Measurements from ENCODE around the gene SHOC2. TPM values are rescaled to one million over a fixed set of nuclear protein-coding genes. Genes with fewer than 3 reads are reported as not detected.

Gene SHOC2
- polyA plus RNA-seq, 3 donors, result 13.9 to 69.9 (median 68.9) TPM

DNA sequence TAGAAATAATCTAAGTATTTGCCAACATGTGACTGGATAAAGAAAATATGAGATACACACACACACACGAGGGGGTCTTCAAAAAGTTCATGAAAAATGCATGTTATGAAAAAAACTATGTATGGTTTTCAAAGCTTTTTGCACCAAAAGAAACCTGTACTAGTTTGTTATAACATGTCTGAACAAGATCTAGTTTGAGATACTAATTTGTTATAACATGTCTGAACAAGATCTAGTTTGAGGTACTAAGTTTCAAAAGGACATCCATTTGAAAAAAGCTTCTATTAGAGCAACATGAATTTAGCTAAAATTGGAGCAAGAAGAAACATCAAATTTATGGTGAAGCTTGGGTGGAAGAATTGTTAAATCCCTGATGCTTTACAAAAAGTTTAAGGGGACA is 137.6 kb downstream of the SHOC2 start:
- intact Hi-C loops (cut with micrococcal nuclease), result no loop called here
- H3K27me3 ChIP-seq (ENCODE audit: control insufficient read depth in 2 of 2, insufficient read depth in 2 of 2, low read length in 2 of 2), result no peaks in the 10 kb centered on the region
- TF ChIP-seq, protein P1, sequence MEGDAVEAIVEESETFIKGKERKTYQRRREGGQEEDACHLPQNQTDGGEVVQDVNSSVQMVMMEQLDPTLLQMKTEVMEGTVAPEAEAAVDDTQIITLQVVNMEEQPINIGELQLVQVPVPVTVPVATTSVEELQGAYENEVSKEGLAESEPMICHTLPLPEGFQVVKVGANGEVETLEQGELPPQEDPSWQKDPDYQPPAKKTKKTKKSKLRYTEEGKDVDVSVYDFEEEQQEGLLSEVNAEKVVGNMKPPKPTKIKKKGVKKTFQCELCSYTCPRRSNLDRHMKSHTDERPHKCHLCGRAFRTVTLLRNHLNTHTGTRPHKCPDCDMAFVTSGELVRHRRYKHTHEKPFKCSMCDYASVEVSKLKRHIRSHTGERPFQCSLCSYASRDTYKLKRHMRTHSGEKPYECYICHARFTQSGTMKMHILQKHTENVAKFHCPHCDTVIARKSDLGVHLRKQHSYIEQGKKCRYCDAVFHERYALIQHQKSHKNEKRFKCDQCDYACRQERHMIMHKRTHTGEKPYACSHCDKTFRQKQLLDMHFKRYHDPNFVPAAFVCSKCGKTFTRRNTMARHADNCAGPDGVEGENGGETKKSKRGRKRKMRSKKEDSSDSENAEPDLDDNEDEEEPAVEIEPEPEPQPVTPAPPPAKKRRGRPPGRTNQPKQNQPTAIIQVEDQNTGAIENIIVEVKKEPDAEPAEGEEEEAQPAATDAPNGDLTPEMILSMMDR (IDR thresholded peaks at IDR 0.05), result no peak
- Mint-ChIP-seq H3K36me3 (no peaks in the 10 kb centered on the region), H3K27me3 (ENCODE audit: low read depth in 3 of 3) (peaks cover 0 to 5% (median 4%) of the 10 kb centered on the region in 3 donors), H3K9me3 (peaks cover 8 to 28% (median 14%) of the 10 kb centered on the region in 7 donors), H3K4me1 (no peaks in the 10 kb centered on the region), H3K4me3 (no peak overlapping the region), H3K27ac (no peak overlapping the region)
- H3K27ac ChIP-seq (ENCODE audit: low read depth in 1 of 2, low read length in 2 of 2), result no peak overlapping the region
- H3K36me3 ChIP-seq (replicated peaks in 1 of 2; ENCODE audit: control insufficient read depth in 1 of 2, insufficient read depth in 2 of 2, low read length in 2 of 2), result no peaks in the 10 kb centered on the region
- WGBS (ENCODE audit: insufficient coverage), result no CpG with 5 or more reads among the region's 1 CpG
- no peak overlapping the region for H3K9ac ChIP-seq (ENCODE audit: insufficient read depth, low read length, poor library complexity, severe bottlenecking)
- H3K4me3 ChIP-seq (replicated peaks in 1 of 3; ENCODE audit: low read depth in 2 of 3, low read length in 3 of 3), result no peak overlapping the region
- no peak overlapping the region for H3K4me2 ChIP-seq (replicated peaks; ENCODE audit: extremely low read depth, low read length, poor library complexity, severe bottlenecking)
- H3K79me2 ChIP-seq (ENCODE audit: insufficient read depth, low read length), result no peaks in the 10 kb centered on the region
- H3K9me3 ChIP-seq (replicated peaks in 1 of 2; ENCODE audit: control insufficient read depth in 1 of 2, insufficient read depth in 1 of 2, low read length in 2 of 2), result peaks cover 6 to 17% of the 10 kb centered on the region in 2 donors
- H2AFZ ChIP-seq (ENCODE audit: insufficient read depth, low read depth, low read length, poor library complexity, severe bottlenecking), result no peak overlapping the region
- DNase-seq, result no peak
- no peaks in the 10 kb centered on the region for H4K20me1 ChIP-seq (ENCODE audit: insufficient read depth, low read length)
- H3K4me1 ChIP-seq (ENCODE audit: control insufficient read depth in 1 of 2, insufficient read depth in 2 of 2, low read length in 2 of 2), result no peaks in the 10 kb centered on the region

Small RNA genes within 50 kb of the gene (small RNA-seq; reads per million reads assigned to genes)
- 1.2 reads per million for gene MIR548E (ENCODE audit: insufficient read length, low read depth)

Other genes with a start within 250 kb of the SHOC2 start
- 10 to 100 TPM; 39.8 to 53.4 (median 48.6) TPM for gene PDCD4, start 47.7 kb upstream of the SHOC2 start, polyA plus RNA-seq
- gene BBIP1, start 424 bp upstream of the SHOC2 start, polyA plus RNA-seq, result 10 to 100 TPM; 16.2 to 41.1 (median 26.6) TPM
- not detected for gene ADRA2A, start 157.4 kb downstream of the SHOC2 start, polyA plus RNA-seq